PC-9 (cell line): ENCODE results near the gene MANBA.

Experiments used
- EZH2 ChIP-seq: fragments of 200-600 bp; sonication (generic); IDR thresholded peaks from 2 replicates; pipeline ENCODE4 v1.8.0; 2017; ENCODE audit warnings: antibody characterized with exemption, low read depth
- TF ChIP-seq, protein P1 (sequence below): fragments of 200-600 bp; sonication (generic); conservative IDR thresholded peaks from 2 replicates; pipeline ENCODE4 v1.6.1; 2017; ENCODE audit warnings: mixed run types, antibody characterized with exemption, mild to moderate bottlenecking, moderate library complexity

DNA sequence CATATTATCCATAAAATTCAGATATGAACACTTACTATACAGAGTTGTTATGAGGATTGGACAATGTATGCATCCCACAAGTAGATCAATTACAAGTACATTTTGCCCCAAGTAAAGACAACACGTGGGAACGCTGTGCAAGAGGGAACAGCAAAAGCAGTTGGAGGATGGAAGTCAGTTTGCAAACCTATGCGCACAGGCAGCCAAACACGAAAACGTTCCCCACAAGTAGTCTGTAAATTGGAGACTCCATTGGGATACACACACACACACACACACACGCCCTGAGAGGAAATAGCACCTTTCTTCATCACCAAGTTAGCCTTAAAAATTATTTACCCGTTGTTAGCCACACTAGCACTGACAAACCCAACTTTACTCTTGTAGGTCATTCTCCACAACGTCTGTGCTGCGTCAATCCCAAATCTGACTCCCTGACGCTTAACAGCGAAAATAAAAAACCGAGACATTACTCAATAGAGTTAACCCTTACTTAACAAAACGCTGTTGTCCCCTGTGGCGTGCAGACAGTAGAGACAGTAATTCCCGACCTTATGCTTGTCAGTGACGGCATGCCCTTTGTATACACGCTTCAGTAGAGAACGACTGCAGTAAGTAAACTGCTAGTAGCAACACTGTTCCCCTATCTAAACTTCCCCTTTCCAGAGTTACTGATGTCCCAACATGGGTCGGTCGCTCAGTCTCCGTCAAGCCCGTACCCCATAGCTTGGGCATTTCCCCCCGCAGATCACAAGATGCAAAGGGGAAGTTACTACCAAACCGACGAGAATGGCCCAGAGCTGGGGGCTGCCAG, 730 bp downstream of the MANBA start:
- TF ChIP-seq, protein P1, sequence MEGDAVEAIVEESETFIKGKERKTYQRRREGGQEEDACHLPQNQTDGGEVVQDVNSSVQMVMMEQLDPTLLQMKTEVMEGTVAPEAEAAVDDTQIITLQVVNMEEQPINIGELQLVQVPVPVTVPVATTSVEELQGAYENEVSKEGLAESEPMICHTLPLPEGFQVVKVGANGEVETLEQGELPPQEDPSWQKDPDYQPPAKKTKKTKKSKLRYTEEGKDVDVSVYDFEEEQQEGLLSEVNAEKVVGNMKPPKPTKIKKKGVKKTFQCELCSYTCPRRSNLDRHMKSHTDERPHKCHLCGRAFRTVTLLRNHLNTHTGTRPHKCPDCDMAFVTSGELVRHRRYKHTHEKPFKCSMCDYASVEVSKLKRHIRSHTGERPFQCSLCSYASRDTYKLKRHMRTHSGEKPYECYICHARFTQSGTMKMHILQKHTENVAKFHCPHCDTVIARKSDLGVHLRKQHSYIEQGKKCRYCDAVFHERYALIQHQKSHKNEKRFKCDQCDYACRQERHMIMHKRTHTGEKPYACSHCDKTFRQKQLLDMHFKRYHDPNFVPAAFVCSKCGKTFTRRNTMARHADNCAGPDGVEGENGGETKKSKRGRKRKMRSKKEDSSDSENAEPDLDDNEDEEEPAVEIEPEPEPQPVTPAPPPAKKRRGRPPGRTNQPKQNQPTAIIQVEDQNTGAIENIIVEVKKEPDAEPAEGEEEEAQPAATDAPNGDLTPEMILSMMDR = no peak
- TF ChIP-seq EZH2 = no peak
